NB4 (cell line): ENCODE results near the gene UGT1A7.

Source experiments
- MYC ChIP-seq: IDR thresholded peaks from 2 replicates; pipeline ENCODE4 v1.6.1; 2011; ENCODE audit warnings: low read depth, low read length
- POLR2A ChIP-seq: IDR thresholded peaks from 2 replicates; pipeline ENCODE4 v1.6.1; 2011; ENCODE audit warnings: mild to moderate bottlenecking; ENCODE audit not compliant: insufficient read length; ENCODE audit errors: extremely low read depth
- TF ChIP-seq, protein P1 (sequence below): IDR thresholded peaks from one replicate; pipeline ENCODE4 v1.5.1; 2012; ENCODE audit warnings: low read depth, low read length
- TF ChIP-seq, protein P2 (sequence below): IDR thresholded peaks from 2 replicates; pipeline ENCODE4 v1.6.1; 2011; ENCODE audit warnings: low read depth, low read length

DNA sequence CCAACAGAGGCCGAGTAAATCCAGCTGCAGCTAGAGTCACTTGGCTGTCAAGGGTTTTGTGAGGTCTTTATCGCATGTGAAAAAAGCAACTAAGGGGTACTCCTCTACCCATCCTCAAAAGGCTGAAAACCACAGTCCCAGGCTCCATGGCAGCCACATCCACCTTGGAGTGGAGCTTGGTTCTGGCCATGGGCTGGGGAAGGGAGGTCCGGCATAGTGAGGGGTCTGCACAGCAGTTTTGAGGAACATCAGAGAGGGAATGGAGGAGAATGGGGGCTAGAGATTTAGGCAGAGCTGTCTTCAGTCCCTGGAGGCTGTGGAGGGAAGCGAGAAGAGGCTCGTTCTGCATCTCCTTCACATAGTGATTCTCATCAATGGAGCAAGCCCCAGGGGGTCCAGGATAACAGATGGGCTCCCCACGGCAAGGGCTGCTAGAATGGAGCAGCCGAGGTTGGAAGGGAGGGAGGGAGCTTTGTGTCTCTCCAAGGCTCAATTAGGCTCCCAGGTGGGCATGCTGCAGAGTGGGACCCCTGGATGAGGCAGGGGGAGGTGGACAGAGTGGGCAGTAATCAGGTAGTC is 117.5 kb downstream of the UGT1A7 start:
- TF ChIP-seq, protein P1, sequence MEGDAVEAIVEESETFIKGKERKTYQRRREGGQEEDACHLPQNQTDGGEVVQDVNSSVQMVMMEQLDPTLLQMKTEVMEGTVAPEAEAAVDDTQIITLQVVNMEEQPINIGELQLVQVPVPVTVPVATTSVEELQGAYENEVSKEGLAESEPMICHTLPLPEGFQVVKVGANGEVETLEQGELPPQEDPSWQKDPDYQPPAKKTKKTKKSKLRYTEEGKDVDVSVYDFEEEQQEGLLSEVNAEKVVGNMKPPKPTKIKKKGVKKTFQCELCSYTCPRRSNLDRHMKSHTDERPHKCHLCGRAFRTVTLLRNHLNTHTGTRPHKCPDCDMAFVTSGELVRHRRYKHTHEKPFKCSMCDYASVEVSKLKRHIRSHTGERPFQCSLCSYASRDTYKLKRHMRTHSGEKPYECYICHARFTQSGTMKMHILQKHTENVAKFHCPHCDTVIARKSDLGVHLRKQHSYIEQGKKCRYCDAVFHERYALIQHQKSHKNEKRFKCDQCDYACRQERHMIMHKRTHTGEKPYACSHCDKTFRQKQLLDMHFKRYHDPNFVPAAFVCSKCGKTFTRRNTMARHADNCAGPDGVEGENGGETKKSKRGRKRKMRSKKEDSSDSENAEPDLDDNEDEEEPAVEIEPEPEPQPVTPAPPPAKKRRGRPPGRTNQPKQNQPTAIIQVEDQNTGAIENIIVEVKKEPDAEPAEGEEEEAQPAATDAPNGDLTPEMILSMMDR: no peak
- TF ChIP-seq POLR2A: no peak
- TF ChIP-seq, protein P2, sequence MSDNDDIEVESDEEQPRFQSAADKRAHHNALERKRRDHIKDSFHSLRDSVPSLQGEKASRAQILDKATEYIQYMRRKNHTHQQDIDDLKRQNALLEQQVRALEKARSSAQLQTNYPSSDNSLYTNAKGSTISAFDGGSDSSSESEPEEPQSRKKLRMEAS: no peak
- TF ChIP-seq MYC: no peak
